Small intestine (tissue), 7 donors: ENCODE results near the gene GPR75. TPM values are rescaled to one million over a fixed set of nuclear protein-coding genes. Genes with fewer than 3 reads are reported as not detected.

Experiments
- DNase-seq, 2 donors: peaks; one replicate each; pipeline versions ENCODE4 v3.0.0 to v3.0.0-alpha.2; 2013
- FAIRE-seq: peaks from 2 replicates; lab custom pipeline; 2012; peaks lifted over from hg19 to GRCh38; lab: Jason Lieb, UNC
- H3K27ac ChIP-seq, 3 donors: one replicate each; pipeline ENCODE4 v1.5.1; 2013; ENCODE audit warnings: low read length in 2 of 3, mild to moderate bottlenecking in 2 of 3, control low read depth in 1 of 3, inconsistent platforms in 1 of 3, low read depth in 1 of 3, moderate library complexity in 1 of 3
- H3K27me3 ChIP-seq, 3 donors: one replicate each; pipeline ENCODE4 v1.6.1; 2013; ENCODE audit warnings: low read length in 3 of 3, inconsistent platforms in 1 of 3; ENCODE audit not compliant: control insufficient read depth in 3 of 3, insufficient read depth in 3 of 3
- H3K36me3 ChIP-seq, 3 donors: one replicate each; pipeline ENCODE4 v1.6.1; 2013; ENCODE audit warnings: low read length in 3 of 3, inconsistent platforms in 1 of 3, low read depth in 1 of 3, mild to moderate bottlenecking in 1 of 3, moderate library complexity in 1 of 3; ENCODE audit not compliant: control insufficient read depth in 3 of 3, insufficient read depth in 2 of 3
- H3K4me1 ChIP-seq, 3 donors: one replicate each; pipeline ENCODE4 v1.6.1; 2013; ENCODE audit warnings: low read length in 2 of 3, inconsistent platforms in 1 of 3, low read depth in 1 of 3, mild to moderate bottlenecking in 1 of 3, moderate library complexity in 1 of 3; ENCODE audit not compliant: control insufficient read depth in 3 of 3, insufficient read depth in 2 of 3
- H3K4me3 ChIP-seq, 3 donors: one replicate each; pipeline ENCODE4 v1.5.1; 2013; ENCODE audit warnings: low read length in 3 of 3, control low read depth in 1 of 3, inconsistent platforms in 1 of 3, low read depth in 1 of 3, mild to moderate bottlenecking in 1 of 3, moderate library complexity in 1 of 3
- H3K9me3 ChIP-seq, 2 donors: one replicate each; pipeline ENCODE4 v1.6.1; 2013; ENCODE audit warnings: low read depth in 1 of 2, low read length in 1 of 2; ENCODE audit not compliant: control insufficient read depth in 2 of 2, insufficient read depth in 1 of 2
- WGBS, 3 donors: extraction: QIAGEN DNeasy Blood & Tissue Kit; methylation state at CpG; one replicate each; pipeline ENCODE4 v1.1.7; 2013; 5-methylcytosine and 5-hydroxymethylcytosine counted together
- polyA plus RNA-seq, 4 donors: library from polyadenylated mRNA; stranded (reverse) in 3 of 4; unstranded in 1 of 4; fragments of 200-250 nt in 3 of 4; fragments of 120-200 nt in 1 of 4; gene quantifications; one replicate each; pipeline versions ENCODE4 v1.2.1 to v1.2.3, GENCODE V29; 2013
- donor health status: healthy with polysubstance abuse.
- donor health status: control.
- donor health status: control.
- donor health status: Bipolar disorder and iron deficiency.
- donor health status: healthy.

The GPR75 gene
- polyA plus RNA-seq, 4 donors = 0.27 to 4.2 (median 0.52) TPM; not detected in 1

DNA sequence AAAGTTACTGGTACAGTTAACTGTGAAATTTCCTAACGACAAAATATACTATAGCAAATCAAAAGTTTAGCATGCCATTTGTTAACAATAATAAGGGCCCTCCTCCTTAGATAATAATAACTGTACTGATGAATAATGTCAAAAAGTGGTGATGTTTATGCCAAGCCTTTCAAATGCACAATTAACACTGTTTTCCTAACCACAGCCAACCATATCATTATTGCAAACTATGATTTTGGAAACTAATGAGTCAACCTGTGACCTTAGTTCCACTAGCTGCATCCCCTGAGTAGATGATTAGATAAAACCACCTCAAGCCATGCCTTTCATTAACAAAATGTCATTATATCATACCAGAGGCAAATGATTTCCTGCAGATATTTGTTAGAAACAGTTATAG, 25.1 kb upstream of the GPR75 start:
- 69 to 100% (median 86%) methylated on average over 1 of the region's 1 CpG for WGBS, 3 donors
- DNase-seq = no peak
- Histone ChIP-seq H3K36me3 (peaks cover 4 to 26% (median 19%) of the 10 kb centered on the region in 3 donors), H3K4me1 (no peaks in the 10 kb centered on the region), H3K27ac (no peak overlapping the region), H3K9me3 (no peaks in the 10 kb centered on the region), H3K4me3 (no peak overlapping the region), H3K27me3 (no peaks in the 10 kb centered on the region)
- no peak for FAIRE-seq

DNA sequence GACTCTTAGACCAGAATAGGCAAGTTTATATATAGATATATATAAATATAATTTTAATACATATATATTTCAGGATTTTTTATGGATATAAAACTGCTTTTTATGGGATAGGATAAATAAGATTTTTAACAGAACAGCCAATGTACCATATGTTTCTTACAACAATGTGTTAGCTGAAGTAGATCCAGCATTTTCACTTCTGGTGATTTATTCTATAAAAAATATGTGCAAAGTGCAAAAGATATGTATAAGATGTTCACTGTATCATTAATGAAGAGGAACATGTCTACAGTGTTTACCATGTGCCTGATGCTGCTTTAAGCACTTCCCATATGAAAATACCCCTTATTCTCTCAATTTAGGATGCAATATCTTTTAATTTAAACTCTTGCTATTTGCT, 22.2 kb upstream of the GPR75 start:
- FAIRE-seq (no peak), DNase-seq (no peak)
- Histone ChIP-seq H3K27ac (no peak overlapping the region), H3K4me1 (no peaks in the 10 kb centered on the region), H3K27me3 (no peaks in the 10 kb centered on the region), H3K9me3 (no peaks in the 10 kb centered on the region), H3K36me3 (peaks cover 2 to 19% (median 18%) of the 10 kb centered on the region in 3 donors), H3K4me3 (no peak overlapping the region)

DNA sequence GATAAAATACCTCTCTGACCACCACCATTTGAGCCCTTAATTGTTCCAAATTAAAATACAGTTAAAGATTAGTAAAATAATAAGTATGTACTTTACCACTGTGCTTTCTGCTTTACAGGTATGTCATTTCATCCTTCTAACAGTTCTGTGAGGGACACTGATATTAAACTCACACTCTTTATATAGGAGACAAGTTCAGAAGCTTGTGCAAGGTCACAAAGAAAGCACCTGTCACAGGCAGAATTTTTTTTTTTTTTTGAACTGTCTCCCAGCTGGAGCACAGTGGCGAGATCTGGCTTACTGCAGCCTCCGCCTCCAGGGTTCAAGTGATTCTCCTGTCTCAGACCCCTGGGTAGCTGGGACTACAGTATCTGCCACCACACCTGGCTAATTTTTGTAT, 21.6 kb upstream of the GPR75 start:
- Histone ChIP-seq H3K36me3 (peaks cover 2 to 20% (median 19%) of the 10 kb centered on the region in 3 donors), H3K9me3 (no peaks in the 10 kb centered on the region), H3K4me3 (no peak overlapping the region), H3K4me1 (no peaks in the 10 kb centered on the region), H3K27ac (no peak overlapping the region), H3K27me3 (no peaks in the 10 kb centered on the region)
- DNase-seq = no peak
- no peak for FAIRE-seq
- WGBS, 3 donors = 95% methylated on average over 2 of the region's 2 CpGs

DNA sequence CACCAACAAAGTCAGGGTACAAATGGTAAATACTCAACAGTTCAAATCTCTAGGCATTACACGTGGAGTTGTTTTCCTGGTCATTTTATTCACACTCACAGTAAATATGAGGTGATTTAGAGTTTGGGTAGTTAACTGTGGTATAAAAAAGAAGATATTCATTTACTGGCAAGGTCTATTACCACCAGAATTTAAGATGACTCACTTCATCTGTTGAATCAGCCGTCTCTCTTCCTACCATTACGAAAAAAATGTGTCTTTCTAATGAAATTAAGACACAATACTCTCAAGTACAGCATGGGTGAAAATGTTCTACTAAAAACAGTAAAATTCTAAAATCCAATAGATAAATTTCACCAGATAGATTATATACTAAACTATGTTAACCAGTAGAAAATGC, 21.0 kb upstream of the GPR75 start:
- FAIRE-seq (no peak), DNase-seq (no peak)
- Histone ChIP-seq H3K4me1 (no peaks in the 10 kb centered on the region), H3K9me3 (no peaks in the 10 kb centered on the region), H3K36me3 (peaks cover 2 to 16% (median 16%) of the 10 kb centered on the region in 3 donors), H3K4me3 (no peak overlapping the region), H3K27me3 (no peaks in the 10 kb centered on the region), H3K27ac (no peak overlapping the region)
- WGBS, 3 donors = 85 to 96% (median 90%) methylated on average over 3 of the region's 3 CpGs

DNA sequence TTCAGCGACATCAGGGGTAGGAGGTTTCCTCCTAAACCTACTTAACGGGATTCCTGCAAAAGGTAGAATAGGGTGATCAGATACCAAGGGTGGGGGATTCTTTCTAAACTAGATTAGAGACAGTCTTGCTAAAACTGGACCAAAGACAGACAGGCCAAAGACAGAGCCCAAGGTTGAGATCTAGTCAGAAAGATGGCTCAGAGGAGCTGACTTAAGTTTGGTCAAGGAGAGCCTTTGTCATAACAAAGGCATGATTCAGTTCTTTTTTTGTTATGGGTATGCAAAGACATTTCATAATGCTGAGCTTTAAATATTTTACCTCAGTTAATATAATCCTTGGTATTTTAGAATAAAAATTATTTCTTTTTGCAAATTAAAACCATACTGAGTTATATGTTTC, 17.8 kb upstream of the GPR75 start:
- FAIRE-seq = no peak
- H3K4me1 ChIP-seq = no peaks in the 10 kb centered on the region

GRCh38 chr2:53877112-53877511, 17.3 kb upstream of the GPR75 start:
- Histone ChIP-seq H3K36me3 (peaks cover 2 to 21% (median 17%) of the 10 kb centered on the region in 3 donors), H3K9me3 (no peaks in the 10 kb centered on the region), H3K4me1 (no peaks in the 10 kb centered on the region), H3K27me3 (no peaks in the 10 kb centered on the region), H3K4me3 (no peak overlapping the region), H3K27ac (no peak overlapping the region)
- no peak for FAIRE-seq
- no peak for DNase-seq
- 48 to 61% (median 55%) methylated on average over 1 of the region's 1 CpG for WGBS, 3 donors

More for the DNA sequence above, 17.8 kb upstream of the GPR75 start:
- Histone ChIP-seq H3K27ac (no peak overlapping the region), H3K9me3 (no peaks in the 10 kb centered on the region), H3K27me3 (no peaks in the 10 kb centered on the region), H3K4me3 (no peak overlapping the region), H3K36me3 (peaks cover 2 to 20% (median 18%) of the 10 kb centered on the region in 3 donors)
- WGBS, 3 donors = 95 to 99% (median 97%) methylated on average over 2 of the region's 2 CpGs
- DNase-seq = no peak

DNA sequence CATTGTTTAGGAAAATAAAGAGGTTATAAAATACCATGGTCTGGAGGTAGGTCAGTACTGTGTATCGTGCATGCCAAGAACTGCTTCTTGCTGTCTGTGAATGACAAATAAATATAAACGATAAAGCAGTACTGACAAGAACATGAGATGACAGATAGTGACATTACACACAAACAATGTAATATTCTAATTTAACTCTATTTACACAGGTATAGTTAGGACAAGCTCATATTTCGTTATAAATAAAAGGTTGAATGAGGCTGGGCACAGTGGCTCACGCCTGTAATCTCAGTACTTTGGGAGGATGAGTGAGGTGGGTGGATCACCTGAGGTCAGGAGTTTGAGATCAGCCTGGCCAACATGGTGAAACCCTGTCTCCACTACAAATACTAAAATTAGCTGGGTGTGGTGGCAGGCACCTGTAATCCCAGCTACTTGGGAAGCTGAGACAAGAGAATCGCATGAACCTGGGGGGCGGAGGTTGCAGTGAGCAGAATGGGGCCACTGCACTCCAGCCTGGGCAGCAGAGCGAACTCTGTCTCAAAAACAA, 14.7 kb upstream of the GPR75 start:
- peaks cover 2 to 20% (median 14%) of the 10 kb centered on the region in 3 donors for H3K36me3 ChIP-seq

DNA sequence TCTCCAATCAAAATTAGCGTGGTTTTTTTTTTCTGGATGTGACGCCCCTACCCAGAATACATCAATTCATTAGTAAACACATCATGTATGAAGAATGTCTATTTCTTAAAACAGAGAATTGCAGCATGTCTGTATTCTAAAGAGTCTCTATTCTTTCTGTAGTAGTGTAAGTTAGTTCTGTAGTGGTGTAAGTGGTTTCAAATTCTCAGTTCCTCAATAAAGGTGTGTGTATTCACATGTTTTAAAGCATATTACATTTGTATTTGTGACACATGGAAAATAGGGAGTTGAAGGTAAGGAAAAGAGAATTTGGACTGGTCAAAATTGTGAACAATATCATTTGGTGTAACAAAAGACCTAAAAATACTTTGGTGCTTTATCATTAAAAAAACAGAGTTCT, 8.0 kb upstream of the GPR75 start:
- H3K4me1 ChIP-seq = no peaks in the 10 kb centered on the region
- no peak for DNase-seq
- H3K27ac ChIP-seq = no peak overlapping the region
- FAIRE-seq = no peak
- H3K36me3 ChIP-seq = peaks cover 8 to 25% (median 9%) of the 10 kb centered on the region in 3 donors
- 95 to 98% (median 95%) methylated on average over 2 of the region's 2 CpGs for WGBS, 3 donors
- no peaks in the 10 kb centered on the region for H3K9me3 ChIP-seq
- H3K27me3 ChIP-seq = no peaks in the 10 kb centered on the region
- no peak overlapping the region for H3K4me3 ChIP-seq

More for the DNA sequence above, 14.7 kb upstream of the GPR75 start:
- no peak overlapping the region for H3K27ac ChIP-seq
- DNase-seq (no peak), FAIRE-seq (no peak)
- 91 to 95% (median 95%) methylated on average over 7 of the region's 7 CpGs for WGBS, 3 donors
- H3K4me1 ChIP-seq = no peaks in the 10 kb centered on the region
- H3K9me3 ChIP-seq = no peaks in the 10 kb centered on the region
- no peaks in the 10 kb centered on the region for H3K27me3 ChIP-seq
- H3K4me3 ChIP-seq = no peak overlapping the region

DNA sequence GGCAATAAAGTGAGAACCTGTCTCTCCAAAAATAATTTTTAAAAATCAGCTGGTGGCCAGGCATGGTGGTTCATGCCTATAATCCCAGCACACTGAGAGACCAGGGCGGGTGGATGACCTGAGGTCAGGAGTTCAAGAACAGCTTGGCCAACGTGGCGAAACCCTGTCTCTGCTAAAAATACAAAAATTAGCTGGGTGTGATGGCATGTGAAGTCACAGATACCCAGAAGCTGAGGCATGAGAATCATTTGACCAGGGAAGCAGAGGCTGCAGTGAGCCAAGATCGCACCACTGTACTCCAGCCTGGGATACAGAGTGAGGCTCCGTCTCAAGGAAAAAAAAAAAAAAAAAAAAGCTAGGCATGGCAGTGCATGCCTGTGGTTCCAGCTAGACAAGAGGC, 7.4 kb upstream of the GPR75 start:
- 90 to 96% (median 93%) methylated on average over 5 of the region's 5 CpGs for WGBS, 3 donors
- H3K4me3 ChIP-seq = no peak overlapping the region
- DNase-seq (no peak), FAIRE-seq (no peak)
- H3K36me3 ChIP-seq = peaks cover 8 to 21% (median 11%) of the 10 kb centered on the region in 3 donors
- no peak overlapping the region for H3K27ac ChIP-seq
- no peaks in the 10 kb centered on the region for H3K27me3 ChIP-seq
- no peaks in the 10 kb centered on the region for H3K4me1 ChIP-seq
- no peaks in the 10 kb centered on the region for H3K9me3 ChIP-seq
